Activated B cell treated with CpG ODN at 0.5 μM for 24 hours (primary cell): ENCODE measurements around the gene C1QA. TPM values are rescaled to one million over a fixed set of nuclear protein-coding genes. Genes with fewer than 3 reads are reported as not detected.
"Not testable (repeated sequence)": the region's sequence is repeated elsewhere in the genome, so short reads cannot be mapped to it uniquely, and the experiment has no call there.

Source experiments
- ATAC-seq: fragments of 200-7000 bp; cut with Tn5 transposase; one replicate; pipeline ENCODE4 v1.10.0; 2021; ENCODE audit warnings: low read depth, mild to moderate bottlenecking, moderate library complexity
- CTCF ChIA-PET: fragments of 350-600 bp; sonication (Branson Sonifier 250); formaldehyde crosslinking; loops from one replicate; lab custom pipeline; 2021; ENCODE audit warnings: antibody characterized with exemption; lab: Charles Lee
- POLR2A ChIA-PET: fragments of 350-600 bp; sonication (Branson Sonifier 250); formaldehyde crosslinking; loops from one replicate; lab custom pipeline; 2021; ENCODE audit warnings: antibody characterized with exemption; lab: Charles Lee
- DNase-seq: peaks from one replicate; pipeline ENCODE4 v3.0.0; 2022
- H3K27ac Mint-ChIP-seq: one replicate; pipeline ENCODE4 v1.8.0; 2020; ENCODE audit warnings: mixed read lengths
- H3K27me3 Mint-ChIP-seq: one replicate; pipeline ENCODE4 v1.8.0; 2021; ENCODE audit warnings: mixed read lengths
- H3K36me3 Mint-ChIP-seq: one replicate; pipeline ENCODE4 v1.8.0; 2021; ENCODE audit warnings: low read depth, mixed read lengths
- H3K4me1 Mint-ChIP-seq: one replicate; pipeline ENCODE4 v1.8.0; 2021; ENCODE audit warnings: mixed read lengths
- H3K4me3 Mint-ChIP-seq: one replicate; pipeline ENCODE4 v1.8.0; 2020; ENCODE audit warnings: mild to moderate bottlenecking, mixed read lengths
- H3K9me3 Mint-ChIP-seq: one replicate; pipeline ENCODE4 v1.8.0; 2020; ENCODE audit warnings: mixed read lengths
- intact Hi-C: fragments of 100-400 bp; cut with micrococcal nuclease; formaldehyde crosslinking; loops from one replicate; pipeline ENCODE4 v1.15.1; 2024
- total RNA-seq: library from RNA; stranded (reverse); gene quantifications from 2 replicates; pipeline ENCODE4 v1.2.3, GENCODE V29; 2022
- TF ChIP-seq, protein P1 (sequence below): fragments of 200-600 bp; IDR thresholded peaks from one replicate; pipeline ENCODE4 v1.8.0; 2022; ENCODE audit warnings: antibody characterized with exemption, mild to moderate bottlenecking

The C1QA gene
- total RNA-seq, 1 donor from 2014 or later = not detected

- TF ChIP-seq, protein P1, sequence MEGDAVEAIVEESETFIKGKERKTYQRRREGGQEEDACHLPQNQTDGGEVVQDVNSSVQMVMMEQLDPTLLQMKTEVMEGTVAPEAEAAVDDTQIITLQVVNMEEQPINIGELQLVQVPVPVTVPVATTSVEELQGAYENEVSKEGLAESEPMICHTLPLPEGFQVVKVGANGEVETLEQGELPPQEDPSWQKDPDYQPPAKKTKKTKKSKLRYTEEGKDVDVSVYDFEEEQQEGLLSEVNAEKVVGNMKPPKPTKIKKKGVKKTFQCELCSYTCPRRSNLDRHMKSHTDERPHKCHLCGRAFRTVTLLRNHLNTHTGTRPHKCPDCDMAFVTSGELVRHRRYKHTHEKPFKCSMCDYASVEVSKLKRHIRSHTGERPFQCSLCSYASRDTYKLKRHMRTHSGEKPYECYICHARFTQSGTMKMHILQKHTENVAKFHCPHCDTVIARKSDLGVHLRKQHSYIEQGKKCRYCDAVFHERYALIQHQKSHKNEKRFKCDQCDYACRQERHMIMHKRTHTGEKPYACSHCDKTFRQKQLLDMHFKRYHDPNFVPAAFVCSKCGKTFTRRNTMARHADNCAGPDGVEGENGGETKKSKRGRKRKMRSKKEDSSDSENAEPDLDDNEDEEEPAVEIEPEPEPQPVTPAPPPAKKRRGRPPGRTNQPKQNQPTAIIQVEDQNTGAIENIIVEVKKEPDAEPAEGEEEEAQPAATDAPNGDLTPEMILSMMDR = no peak
- intact Hi-C loops = no loop called here
- ChIA-PET POLR2A (no interaction called here), CTCF (no interaction called here)
- H3K4me3 Mint-ChIP-seq = no peak overlapping the region
- peaks cover 15% of the 10 kb centered on the region for H3K27me3 Mint-ChIP-seq
- no peaks in the 10 kb centered on the region for H3K4me1 Mint-ChIP-seq
- H3K36me3 Mint-ChIP-seq = no peaks in the 10 kb centered on the region
- no peak for DNase-seq
- no peaks in the 10 kb centered on the region for H3K9me3 Mint-ChIP-seq
- no peak overlapping the region for H3K27ac Mint-ChIP-seq
- no peak for ATAC-seq
Observed at GRCh38 chr1:22662986-22663408, 26.6 kb downstream of the C1QA start.

- Mint-ChIP-seq H3K36me3 (no peaks in the 10 kb centered on the region), H3K27me3 (peaks cover 11% of the 10 kb centered on the region), H3K4me3 (no peak overlapping the region), H3K9me3 (no peaks in the 10 kb centered on the region), H3K27ac (no peak overlapping the region), H3K4me1 (no peaks in the 10 kb centered on the region)
- POLR2A ChIA-PET = no interaction called here
- TF ChIP-seq, protein P1 = no peak
- DNase-seq (no peak), ATAC-seq (no peak)
- intact Hi-C loops = no loop called here
- CTCF ChIA-PET = no interaction called here
Observed at GRCh38 chr1:22665752-22666151, 29.3 kb downstream of the C1QA start.

DNA sequence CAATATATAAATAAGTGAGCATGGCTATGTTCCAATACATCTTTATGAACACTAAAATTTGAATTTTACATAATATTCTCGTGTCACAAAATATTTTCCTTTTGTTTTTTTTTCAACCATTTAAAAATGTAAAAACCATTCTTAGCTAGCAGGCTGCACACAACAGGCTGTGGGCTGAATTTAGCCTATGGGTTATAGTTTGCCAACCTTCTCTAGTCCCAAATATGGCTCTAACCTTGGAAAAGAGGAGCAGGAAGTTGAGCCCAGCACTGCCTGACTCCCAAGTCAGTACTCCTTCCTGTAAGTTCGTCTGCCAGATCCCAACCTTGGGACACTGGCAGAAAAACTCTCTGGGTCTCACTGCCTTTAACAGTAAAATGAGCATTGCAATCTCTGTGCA lies 30.0 kb downstream of the C1QA start:
- TF ChIP-seq, protein P1 = no peak
- intact Hi-C loops = no loop called here
- no peak overlapping the region for H3K4me3 Mint-ChIP-seq
- no peaks in the 10 kb centered on the region for H3K9me3 Mint-ChIP-seq
- no peaks in the 10 kb centered on the region for H3K36me3 Mint-ChIP-seq
- H3K4me1 Mint-ChIP-seq = no peaks in the 10 kb centered on the region
- ChIA-PET CTCF (no interaction called here), POLR2A (no interaction called here)
- ATAC-seq (no peak), DNase-seq (no peak)
- no peak overlapping the region for H3K27ac Mint-ChIP-seq
- peaks cover 16% of the 10 kb centered on the region for H3K27me3 Mint-ChIP-seq

DNA sequence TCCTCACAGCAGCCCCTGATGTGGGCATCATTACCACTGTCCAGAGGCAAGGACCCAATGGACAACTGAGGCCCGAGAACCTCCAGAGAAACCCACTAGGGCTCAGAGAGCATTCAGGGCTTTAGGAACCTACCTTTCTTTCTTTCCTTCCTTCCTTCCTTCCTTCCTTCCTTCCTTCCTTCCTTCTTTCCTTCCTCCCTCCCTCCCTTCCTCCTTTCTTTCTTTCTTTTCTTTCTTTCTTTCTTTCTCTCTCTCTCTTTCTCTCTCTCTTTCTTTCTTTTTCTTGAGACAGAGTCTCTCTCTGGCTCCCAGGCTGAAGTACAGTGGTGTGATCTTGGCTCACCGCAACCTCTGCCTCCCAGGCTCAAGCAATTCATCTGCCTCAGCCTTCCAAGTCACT lies 32.4 kb downstream of the C1QA start:
- CTCF ChIA-PET, H3K9me3 Mint-ChIP-seq, POLR2A ChIA-PET, H3K4me1 Mint-ChIP-seq, H3K4me3 Mint-ChIP-seq, ATAC-seq, H3K27ac Mint-ChIP-seq, H3K36me3 Mint-ChIP-seq, DNase-seq, intact Hi-C loops: not testable (repeated sequence)
- H3K27me3 Mint-ChIP-seq = peaks cover 23% of the 10 kb centered on the region

DNA sequence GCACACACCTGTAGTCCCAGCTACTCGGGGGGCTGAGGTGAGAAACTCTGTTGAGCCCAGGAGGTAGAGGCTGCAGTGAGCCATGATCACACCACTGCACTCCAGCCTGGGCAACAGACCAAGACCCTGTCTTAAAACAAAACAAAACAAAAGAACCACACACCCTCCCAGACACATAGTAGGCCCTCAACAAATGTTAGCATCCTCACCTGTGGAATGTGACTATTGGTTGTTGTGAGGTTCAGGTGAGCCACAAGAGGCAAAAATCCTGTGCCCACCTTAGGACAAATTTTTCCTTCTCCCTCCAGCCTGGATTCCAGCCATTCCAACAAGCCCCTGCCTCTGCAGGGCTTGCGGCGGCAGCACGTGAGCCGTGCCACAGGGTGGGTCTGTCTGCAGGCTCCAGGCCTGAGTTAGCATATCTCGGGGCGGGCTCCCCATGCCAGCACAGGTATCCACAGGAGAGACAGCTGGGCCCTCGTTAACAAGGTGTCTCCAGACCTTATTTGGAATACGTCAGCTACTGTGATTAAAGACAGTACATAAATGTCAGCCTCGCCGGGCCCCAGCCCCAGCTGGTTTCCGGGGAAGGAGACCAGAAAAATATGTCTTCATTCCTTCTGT lies 34.0 kb downstream of the C1QA start:
- intact Hi-C loops = no loop called here
- H3K9me3 Mint-ChIP-seq = no peaks in the 10 kb centered on the region
- ChIA-PET CTCF (no interaction called here), POLR2A (no interaction called here)
- TF ChIP-seq, protein P1 = no peak
- peaks cover 32% of the 10 kb centered on the region for H3K27me3 Mint-ChIP-seq
- DNase-seq = no peak
- H3K4me1 Mint-ChIP-seq = no peaks in the 10 kb centered on the region
- no peak for ATAC-seq
- H3K27ac Mint-ChIP-seq = no peak overlapping the region
- H3K36me3 Mint-ChIP-seq = no peaks in the 10 kb centered on the region
- no peak overlapping the region for H3K4me3 Mint-ChIP-seq

DNA sequence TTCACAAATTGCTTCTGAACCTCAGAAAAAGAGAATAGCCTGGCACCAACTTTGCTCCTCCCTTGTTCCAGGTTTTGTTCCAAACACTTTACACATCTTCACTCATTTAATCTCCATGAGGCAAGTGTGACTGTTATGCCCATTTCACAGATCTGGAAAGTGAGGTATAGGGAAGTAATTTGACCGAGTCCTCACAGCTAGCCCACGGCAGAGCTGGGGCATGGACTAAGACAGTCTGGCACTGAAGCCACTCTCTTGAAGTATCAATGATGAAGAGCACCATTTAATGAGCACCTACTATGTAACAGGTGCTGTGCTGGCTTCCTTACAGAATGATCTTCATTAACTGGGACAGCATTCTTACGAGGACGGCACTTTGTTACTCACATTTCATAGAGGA lies 35.6 kb downstream of the C1QA start:
- intact Hi-C loops = no loop called here
- no peak overlapping the region for H3K4me3 Mint-ChIP-seq
- POLR2A ChIA-PET = no interaction called here
- TF ChIP-seq, protein P1 = no peak
- peaks cover 35% of the 10 kb centered on the region for H3K27me3 Mint-ChIP-seq
- ATAC-seq = no peak
- CTCF ChIA-PET = no interaction called here
- H3K9me3 Mint-ChIP-seq = no peaks in the 10 kb centered on the region
- H3K27ac Mint-ChIP-seq = no peak overlapping the region
- no peak for DNase-seq
- no peaks in the 10 kb centered on the region for H3K4me1 Mint-ChIP-seq
- H3K36me3 Mint-ChIP-seq = no peaks in the 10 kb centered on the region
